DMS153 treated with DMSO at 0.1 percent for 48 hours (cell line): ENCODE measurements around the gene ABCG8.

ENCODE experiments used
- DNase-seq: peaks from one replicate; lab custom pipeline; 2025; ENCODE audit not compliant: unreplicated experiment; lab: John Stamatoyannopoulos, UW

The ABCG8 gene

DNA sequence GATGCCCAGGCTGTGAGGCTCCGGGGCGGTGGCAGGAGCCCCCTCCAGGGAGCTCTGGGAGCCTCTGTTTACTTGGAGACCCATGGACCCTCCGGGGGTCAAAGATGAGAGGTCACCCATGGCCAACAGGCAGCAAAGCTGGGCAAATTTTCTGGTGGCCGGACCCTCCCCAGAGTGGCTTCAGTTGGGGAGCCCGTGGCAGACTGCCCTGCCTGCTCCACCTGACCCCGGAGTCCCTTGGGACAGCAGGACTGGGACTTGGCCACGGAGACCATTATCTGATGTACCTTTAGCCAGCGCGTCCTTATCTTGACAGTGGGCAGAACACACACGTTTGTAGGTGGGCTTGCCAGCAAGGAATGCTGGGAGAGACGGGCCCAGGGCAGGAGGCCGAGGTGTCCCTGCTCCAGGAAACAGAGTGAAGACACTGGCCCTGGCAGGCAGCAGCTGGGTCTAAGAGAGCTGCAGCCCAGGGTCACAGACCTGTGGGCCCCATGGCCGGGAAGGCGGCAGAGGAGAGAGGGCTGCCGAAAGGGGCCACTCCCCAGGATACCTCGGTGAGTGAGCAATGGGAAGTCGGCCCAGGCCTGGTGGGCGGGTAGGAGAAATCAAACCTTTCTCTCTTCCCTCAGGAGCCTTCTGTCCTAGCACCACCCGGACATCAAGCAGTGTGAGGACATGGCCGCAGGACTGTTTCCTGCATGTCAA is at the start of gene ABCG8, which contains the start of gene ABCG5:
Gene ABCG8, plus strand, starts transcription at position 412 of the 708 bp plus-strand sequence. Its CDS starts 83 bp downstream, at position 495.
Gene ABCG5, minus strand, starts transcription at position 280 of the 708 bp plus-strand sequence. Its CDS starts 160 bp downstream, at position 120.
- DNase-seq: no peak

DNA sequence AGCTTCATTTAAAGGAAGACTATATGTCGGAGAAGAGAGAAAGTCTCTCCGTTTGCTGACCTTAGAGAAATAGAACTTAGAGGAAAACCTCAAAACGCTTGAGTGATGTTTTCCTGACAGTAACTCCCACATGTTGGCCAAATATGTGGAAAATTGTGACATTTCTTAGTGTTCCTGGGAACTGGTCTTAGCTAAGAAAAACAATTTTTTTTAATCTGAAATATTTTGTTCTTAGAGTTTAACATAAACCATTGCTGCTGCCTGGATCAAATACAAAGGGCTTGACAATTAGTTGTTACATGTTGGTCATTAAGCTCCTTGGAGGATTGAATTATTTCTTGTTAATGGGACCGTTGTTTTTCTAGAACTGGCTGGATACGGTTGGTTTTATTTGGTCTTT is 48.6 kb upstream of the ABCG8 start:
- no peak for DNase-seq

DNA sequence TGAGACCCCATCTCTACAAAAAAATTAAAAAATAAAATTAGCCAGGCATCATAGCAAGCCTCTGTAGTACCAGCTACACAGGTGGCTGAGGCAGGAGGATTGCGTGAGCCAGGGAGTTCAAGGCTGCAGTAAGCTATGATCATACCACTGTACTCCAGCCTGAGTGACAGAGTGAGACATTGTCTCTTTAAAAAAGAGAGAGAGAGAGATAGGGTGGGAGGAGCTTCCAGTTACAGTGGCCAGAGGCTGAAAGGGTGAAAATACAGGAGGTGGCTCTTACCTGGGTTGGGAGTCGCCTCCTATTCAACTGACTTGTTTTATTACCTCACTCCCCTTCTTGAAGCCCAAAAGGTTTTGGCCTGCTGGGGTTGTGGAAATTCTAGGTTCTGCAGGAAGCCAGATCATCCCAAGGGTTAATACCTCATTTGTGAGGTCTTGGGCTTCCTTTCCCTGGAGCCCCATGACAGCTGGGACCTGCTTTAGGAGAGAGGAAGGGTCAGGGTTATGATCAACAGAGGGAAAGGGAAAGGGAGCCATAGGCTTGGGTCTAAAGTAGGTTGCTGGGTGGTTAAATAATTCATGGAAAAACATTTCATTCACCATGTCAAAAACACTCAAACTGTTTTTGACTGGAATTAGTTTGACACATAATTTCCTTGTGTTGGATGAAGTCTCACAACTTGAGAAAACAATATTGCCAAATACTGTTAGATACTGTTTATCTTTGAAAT is 47.6 kb upstream of the ABCG8 start:
- no peak for DNase-seq

- no peak for DNase-seq
Observed at GRCh38 chr2:43792653-43793052, 46.1 kb upstream of the ABCG8 start.

- no peak for DNase-seq
Observed at GRCh38 chr2:43794956-43795355, 43.8 kb upstream of the ABCG8 start.

GRCh38 chr2:43796206-43796605 is 42.6 kb upstream of the ABCG8 start:
- DNase-seq: no peak

GRCh38 chr2:43798300-43798699 is 40.5 kb upstream of the ABCG8 start:
- no peak for DNase-seq

GRCh38 chr2:43800894-43801293 is 37.9 kb upstream of the ABCG8 start:
- DNase-seq: no peak

DNA sequence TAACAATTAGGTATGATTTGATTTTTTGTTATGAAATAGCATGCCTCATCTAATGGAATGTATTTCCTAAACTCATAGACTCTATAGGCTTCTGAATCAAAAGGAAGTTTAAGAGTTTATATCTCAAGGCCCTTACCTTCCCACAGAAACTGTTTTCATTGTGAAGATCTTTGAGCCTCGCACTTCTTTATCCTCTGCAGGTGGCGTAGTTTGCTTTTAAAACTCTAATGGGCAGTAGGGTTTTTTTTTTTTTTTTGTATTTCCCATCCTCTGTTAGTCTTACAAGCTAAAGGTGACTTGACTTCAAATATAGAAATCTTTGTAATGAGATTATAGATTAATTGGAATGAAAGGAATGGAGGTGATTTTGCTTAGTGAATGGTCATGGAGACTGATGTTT is 36.6 kb upstream of the ABCG8 start:
- no peak for DNase-seq

GRCh38 chr2:43803113-43803512 is 35.7 kb upstream of the ABCG8 start:
- DNase-seq: no peak

DNA sequence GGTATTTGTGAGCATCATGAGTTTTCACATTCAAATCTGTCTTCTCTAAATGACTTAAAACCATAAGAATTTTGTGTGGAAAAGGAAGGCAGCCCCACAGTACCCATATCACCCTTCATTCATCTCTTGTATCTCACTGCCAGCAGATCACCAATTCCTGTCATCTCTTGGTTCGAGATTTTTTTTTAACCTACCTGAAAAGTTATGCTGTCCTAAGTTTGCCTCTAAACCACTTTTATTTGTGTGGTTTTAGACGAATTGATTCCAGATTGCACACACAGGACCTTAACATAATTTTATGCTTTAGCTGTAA is 32.1 kb upstream of the ABCG8 start:
- no peak for DNase-seq

GRCh38 chr2:43810452-43810851 is 28.3 kb upstream of the ABCG8 start:
- no peak for DNase-seq

DNA sequence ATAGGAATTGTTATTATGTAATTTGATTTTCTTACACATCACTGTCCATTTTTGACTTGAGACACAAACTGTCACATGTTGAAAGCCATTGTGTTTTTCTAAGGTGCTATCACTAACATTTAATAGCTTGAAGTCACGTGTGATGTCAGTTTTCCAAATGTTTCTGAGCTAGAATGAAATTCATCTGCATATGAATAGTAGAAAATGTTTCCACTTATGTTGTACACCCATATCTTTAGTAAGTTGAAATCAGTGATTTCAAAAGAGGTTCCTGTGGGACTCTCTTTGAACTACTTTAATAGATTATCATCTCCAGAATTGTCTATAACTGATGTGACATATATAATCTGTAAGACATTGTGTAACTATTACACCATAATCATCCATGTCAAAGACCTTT is 27.9 kb upstream of the ABCG8 start:
- no peak for DNase-seq

- no peak for DNase-seq
Observed at GRCh38 chr2:43812006-43812405, 26.8 kb upstream of the ABCG8 start.

GRCh38 chr2:43812947-43813346 is 25.8 kb upstream of the ABCG8 start:
- no peak for DNase-seq

- DNase-seq: no peak
Observed at GRCh38 chr2:43814711-43815110, 24.1 kb upstream of the ABCG8 start.

DNA sequence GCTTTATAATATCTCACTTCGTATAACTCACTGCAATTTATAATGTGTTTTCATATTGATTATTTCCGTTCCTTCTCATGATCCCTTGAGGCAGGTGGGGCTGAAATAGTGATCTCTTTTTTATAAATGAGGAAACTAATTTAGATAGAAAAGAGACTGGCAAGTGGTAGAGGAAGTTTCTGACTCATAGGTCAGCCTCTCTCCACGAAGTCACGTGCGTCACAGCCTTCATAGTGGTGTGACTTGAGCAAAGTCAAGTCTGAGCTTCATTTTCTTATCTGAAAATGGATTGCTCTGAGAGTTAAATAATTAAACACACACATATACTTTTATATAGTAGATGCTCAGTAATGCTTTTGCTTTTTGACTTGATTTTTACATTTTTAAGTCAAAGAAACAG is 20.0 kb upstream of the ABCG8 start:
- DNase-seq: no peak

DNA sequence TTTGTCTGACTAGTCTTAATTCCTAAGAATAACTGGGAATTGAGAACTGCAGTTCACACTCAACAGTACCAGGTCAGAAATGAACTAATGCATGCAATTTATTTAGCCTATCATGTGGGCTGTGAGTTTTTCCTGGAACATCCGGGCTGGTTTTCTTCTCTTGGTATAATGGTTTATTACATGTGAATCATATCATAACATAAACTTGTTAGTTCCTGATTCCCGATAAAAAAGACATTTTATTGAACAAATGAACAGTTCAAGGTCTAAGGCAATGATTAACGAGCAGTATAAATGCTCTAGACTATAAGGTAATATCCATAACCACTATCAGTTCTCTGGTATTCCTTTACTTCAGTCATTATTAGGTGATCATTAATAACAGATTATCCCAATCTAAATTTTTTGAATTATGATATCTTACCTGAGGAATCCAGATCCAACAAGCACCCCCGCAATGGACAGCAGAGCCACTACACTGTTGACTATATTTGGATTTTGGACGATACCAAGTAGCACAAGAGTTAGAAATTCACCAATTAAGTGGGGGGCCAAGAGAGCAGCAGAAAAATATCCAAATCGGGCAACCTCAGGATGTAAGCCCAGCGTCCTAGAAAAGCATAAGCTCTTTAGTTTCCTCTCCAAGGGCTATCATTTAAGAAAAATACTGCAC is 19.1 kb upstream of the ABCG8 start:
- no peak for DNase-seq

- no peak for DNase-seq
Observed at GRCh38 chr2:43822839-43823238, 15.9 kb upstream of the ABCG8 start.

GRCh38 chr2:43823751-43824150 is 15.0 kb upstream of the ABCG8 start:
- no peak for DNase-seq

GRCh38 chr2:43824512-43824911 is 14.3 kb upstream of the ABCG8 start:
- no peak for DNase-seq

DNA sequence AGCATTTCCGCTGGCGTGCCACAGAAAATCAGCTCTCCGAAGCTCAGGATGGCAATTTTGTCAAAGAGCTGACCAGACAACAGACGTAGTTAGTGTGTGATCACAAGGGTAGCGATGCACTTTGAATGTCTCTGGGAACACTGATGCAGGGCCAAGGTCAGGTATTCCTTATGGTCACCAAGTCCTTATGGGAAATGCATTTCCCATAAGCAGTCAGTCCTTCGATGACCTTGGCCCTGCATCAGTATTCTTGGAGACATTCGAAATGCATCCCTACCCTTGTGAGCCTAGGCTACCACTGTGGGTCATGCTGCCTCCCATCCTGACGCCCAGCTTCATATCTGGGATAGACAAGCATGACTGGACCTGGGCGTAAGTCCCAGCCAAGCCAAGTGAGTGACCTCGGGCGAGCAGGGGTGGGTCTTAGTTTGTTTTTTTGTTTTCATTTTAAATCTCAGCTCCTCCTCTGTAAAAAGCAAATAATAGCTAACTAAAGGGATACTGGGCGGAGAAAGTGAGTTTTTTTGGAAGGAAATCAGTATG is 13.7 kb upstream of the ABCG8 start:
- DNase-seq: no peak
